GM12891 (cell line): ENCODE measurements around the gene STK38L.

Experiments used
- PAX5 ChIP-seq: IDR thresholded peaks from 2 replicates; pipeline ENCODE4 v1.6.1; 2011; ENCODE audit warnings: low read length, moderate library complexity, mild to moderate bottlenecking; ENCODE audit not compliant: insufficient read depth, severe bottlenecking
- POLR2A ChIP-seq: IDR thresholded peaks from 2 replicates; pipeline ENCODE4 v1.6.1; 2011; ENCODE audit warnings: low read depth, low read length, control low read depth
- POLR2AphosphoS5 ChIP-seq: IDR thresholded peaks from 2 replicates; pipeline ENCODE4 v1.6.1; 2011; ENCODE audit warnings: low read depth, low read length, control low read depth
- TAF1 ChIP-seq: IDR thresholded peaks from 2 replicates; pipeline ENCODE4 v1.6.1; 2011; ENCODE audit warnings: low read depth, low read length, control low read depth

- no peak for TF ChIP-seq POLR2A
- no peak for TF ChIP-seq POLR2AphosphoS5
- no peak for TF ChIP-seq PAX5
- no peak for TF ChIP-seq TAF1
Measured at GRCh38 chr12:27282754-27283153, 38.7 kb downstream of the STK38L start.
